WI38 (cell line): ENCODE data around the gene SEC62.

Source experiments
- H3K4me3 ChIP-seq: 2 replicates; pipeline ENCODE4 v1.5.1; 2011; ENCODE audit warnings: low read depth, mild to moderate bottlenecking, control low read depth, low read length
- CTCF ChIP-seq: IDR thresholded peaks from 2 replicates; pipeline ENCODE4 v1.5.1; 2012; ENCODE audit warnings: low read depth, mild to moderate bottlenecking, control low read depth, low read length

Gene SEC62

DNA sequence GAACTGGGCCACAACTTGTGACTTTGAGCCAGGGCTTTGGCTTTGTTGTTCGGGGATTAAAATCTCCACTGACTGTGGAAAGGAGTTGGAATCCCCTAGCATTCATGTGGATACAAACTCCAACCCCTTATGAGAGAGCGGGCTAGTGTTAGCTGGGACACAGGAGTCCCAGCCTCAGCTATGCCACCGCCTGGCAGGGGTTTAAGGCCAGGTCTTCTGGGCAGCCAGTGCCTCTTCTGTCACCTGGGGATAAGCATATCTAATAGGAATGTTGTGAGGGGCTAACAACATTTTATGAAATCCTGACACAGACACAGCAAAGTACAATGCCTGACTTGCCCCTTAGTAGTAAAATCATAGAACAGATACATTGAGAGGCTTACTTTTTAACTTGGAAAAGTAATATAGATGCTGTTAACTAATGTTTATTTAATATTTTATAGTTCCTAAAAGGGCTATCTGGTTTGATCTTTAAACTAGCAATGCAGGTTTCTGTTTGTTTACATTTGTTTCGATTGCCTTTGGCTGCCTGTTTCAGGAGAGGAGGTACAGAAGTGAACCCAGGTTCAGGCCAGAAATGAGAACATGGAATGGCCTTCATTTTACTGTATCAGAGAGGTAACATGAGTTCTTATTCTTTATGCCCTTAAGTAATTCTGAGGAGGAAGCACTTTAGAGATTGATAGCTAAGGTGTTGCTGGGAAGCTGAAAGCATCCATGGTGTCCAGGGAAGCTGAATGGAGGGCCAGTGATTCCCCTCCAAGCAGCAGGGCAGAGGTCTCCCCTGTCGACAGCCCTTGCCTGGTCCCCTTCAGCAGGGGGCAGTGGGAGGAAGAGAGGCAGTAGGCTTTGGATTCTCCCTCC lies 79.9 kb downstream of the SEC62 start:
- no peak for TF ChIP-seq CTCF
- no peak overlapping the region for H3K4me3 ChIP-seq

- TF ChIP-seq CTCF: no peak
Observed at GRCh38 chr3:170047133-170047404, 80.5 kb downstream of the SEC62 start.

More at GRCh38 chr3:170047133-170047404, 80.5 kb downstream of the SEC62 start:
- H3K4me3 ChIP-seq: no peak overlapping the region
